ENCODE data around the gene C19orf12.
A peak's percentile ranks its signal among the peaks of the same experiment; 100 is the strongest.

The C19orf12 gene

DNA sequence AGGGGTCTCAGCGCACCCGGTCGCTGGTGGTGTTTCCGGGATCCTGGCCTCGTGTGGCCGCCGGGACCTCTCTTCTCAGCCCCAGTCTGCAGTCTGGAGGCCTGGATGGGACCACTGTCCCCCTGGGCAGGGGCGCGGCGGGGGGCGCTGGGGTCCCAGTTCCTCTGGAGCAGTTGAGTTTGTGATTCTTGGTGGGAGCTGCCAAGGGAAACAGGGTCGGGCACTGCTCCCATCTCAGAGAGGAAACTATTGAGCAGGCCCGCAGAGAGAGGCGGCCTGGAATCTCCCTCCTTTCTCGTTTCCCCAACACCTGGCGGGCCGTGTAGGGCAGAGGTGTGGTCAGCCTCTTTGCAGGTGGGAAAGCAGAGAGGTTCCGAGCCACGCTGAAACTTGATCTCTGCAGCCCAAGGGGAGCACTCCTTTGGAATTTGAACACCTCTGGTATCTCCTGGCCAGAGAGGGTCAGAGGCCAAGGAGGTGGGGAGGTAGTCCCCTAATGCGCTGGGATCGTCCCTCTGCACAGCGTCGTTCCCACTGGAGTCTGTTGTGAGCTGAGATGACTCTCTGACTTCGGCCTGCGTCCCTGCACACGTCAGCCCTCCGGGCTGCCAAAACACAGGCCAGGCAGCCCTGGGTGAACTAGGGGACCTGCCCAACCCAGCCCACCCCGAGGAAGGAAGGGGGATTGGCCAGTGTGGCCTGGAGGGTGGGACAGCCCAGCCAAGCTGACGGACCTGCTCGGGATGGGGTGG, 49.1 kb downstream of the C19orf12 start:
- DNase-seq (ENCODE audit: low read depth): no peak
- peak overlapping the region; percentile 81 for H3K4me3 ChIP-seq (ENCODE audit: low read depth, low read length)
- TF ChIP-seq CTCF (conservative IDR thresholded peaks at IDR 0.05; ENCODE audit: low read depth, low read length): no peak

GRCh38 chr19:29665215-29665825, 49.7 kb downstream of the C19orf12 start, which contains the start of gene PLEKHF1:
PLEKHF1 (plus strand) TSS chr19:29665461; CDS start chr19:29673840, 8,379 bp downstream.
- no peak for TF ChIP-seq CTCF (conservative IDR thresholded peaks at IDR 0.05; ENCODE audit: low read depth, low read length)
- peak within 1 kb of the TSS; percentile 81 for H3K4me3 ChIP-seq (ENCODE audit: low read depth, low read length)
- DNase-seq (ENCODE audit: low read depth): peak; percentile 70

DNA sequence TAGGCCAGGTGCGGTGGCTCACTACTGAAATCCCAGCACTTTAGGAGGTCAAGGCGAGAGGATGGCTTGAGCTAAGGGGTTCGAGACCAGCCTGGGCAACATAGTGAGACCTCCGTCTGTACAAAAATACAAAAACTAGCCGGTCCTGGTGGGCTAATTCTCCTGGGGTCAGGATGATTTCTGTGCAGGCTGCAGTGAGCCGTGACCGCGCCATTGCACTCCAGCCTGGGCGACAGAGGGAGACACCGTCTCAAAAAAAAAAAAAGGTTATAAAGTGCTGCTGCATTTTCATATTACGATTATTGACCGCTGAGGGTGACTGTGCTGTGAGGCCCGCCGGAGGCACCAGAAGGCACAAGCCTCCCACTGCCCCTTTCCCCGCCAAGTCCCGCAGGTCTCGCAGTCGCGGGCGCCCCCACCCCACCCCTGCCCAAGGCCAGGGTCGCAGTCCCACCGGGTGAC, 50.3 kb downstream of the C19orf12 start:
- peak overlapping the region; percentile 81 for H3K4me3 ChIP-seq (ENCODE audit: low read depth, low read length)
- no peak for TF ChIP-seq CTCF (conservative IDR thresholded peaks at IDR 0.05; ENCODE audit: low read depth, low read length)
- DNase-seq (ENCODE audit: low read depth): no peak

DNA sequence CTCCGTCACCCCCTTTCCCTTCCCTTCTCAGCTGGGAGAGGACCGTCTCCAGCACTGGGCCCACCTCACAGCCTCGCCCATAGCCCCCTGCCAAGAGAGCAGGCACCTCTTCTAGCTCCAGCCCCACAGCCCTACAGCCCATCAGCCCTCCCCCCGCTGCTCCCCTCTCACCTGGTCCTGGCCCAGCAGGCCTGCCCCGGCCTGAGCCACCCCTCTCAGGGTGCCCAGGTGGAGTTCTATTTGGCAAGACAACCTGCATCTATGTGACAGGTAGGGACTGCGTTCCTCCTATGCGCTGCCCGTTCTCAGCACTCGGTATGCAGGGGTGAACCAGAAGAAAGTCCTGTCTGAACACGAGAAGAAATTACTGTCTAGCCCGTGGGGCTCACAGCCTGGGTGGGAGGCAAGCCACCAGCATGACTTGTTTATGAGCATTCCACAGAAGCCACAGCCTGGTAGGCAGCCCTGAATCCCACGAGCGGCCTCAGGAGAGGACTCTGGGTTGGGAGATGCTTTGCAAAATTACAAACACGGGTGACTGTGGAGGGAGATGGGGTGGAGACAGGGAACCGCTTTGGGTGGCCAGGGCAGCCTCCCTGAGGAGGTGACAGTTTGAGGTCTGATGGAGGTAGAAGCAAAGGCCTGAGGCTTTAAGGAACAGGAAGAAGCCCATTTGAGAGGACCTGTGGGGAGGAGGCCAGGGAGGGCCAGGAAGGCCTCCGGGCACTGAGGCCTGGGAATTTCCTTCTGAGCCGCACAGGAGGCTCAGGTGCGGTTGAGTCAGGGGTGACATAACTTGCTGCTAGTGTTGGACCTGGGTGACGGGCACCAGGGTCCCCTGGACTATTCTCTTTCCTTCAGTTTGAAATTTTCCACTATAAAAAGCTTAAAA, 51.0 kb downstream of the C19orf12 start:
- DNase-seq (ENCODE audit: low read depth): peak; percentile 52
- no peak for TF ChIP-seq CTCF (conservative IDR thresholded peaks at IDR 0.05; ENCODE audit: low read depth, low read length)
- no peak overlapping the region for H3K4me3 ChIP-seq (ENCODE audit: low read depth, low read length)

DNA sequence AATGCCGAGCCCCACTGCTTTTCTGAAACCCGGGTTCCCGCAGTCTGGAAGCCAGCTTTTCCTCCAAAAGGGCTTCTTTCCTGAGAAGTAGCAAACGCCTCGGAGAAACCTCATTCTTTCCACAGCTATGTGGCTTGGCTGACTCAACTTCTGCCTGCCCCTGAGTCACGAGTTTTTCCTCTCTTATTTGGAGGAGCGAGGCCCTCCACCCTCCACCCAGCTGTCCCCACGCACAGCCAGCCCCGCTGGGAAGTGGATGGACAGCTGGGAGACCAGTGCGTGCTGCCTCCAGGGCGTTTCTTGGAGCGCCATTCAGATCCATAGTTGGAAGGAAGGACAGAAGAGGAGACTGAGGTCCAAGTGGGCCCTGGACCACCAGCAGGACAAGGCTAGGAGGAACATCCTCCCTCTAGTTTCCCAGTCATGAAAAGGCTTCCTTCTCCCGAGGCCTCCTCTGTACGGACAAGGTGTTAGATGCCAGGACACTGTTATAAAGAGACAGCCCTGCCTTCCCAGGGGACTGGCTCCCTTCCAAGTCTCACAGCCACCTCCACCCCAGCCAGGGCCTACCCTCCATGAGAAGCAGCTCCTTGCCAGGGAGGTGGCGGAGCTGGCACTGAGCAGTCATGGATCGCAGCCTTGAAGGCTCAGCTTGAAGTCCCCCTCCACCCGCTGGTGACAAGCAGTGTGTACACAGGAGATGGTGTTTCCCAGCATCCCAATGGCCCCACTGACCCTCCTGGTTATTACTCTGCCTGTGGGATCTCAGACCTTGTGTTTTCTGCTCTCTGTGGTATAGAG, 52.3 kb downstream of the C19orf12 start:
- DNase-seq (ENCODE audit: low read depth): peak; percentile 84
- H3K4me3 ChIP-seq (ENCODE audit: low read depth, low read length): no peak overlapping the region
- TF ChIP-seq CTCF (conservative IDR thresholded peaks at IDR 0.05; ENCODE audit: low read depth, low read length): no peak

- no peak overlapping the region for H3K4me3 ChIP-seq (ENCODE audit: low read depth, low read length)
- TF ChIP-seq CTCF (conservative IDR thresholded peaks at IDR 0.05; ENCODE audit: low read depth, low read length): no peak
- no peak for DNase-seq (ENCODE audit: low read depth)
Observed at GRCh38 chr19:29662278-29662603, 52.8 kb downstream of the C19orf12 start.

All from choroid plexus epithelial cell (primary cell).